ENCODE measurements around the gene KRT9. TPM values are rescaled to one million over a fixed set of nuclear protein-coding genes. Genes with fewer than 3 reads are reported as not detected.

KRT9 gene
- total RNA-seq, 1 experiment from 2014 or later: 0.15 TPM

- H3K9ac ChIP-seq (ENCODE audit: low read length): no peak overlapping the region
- H3K4me3 ChIP-seq (replicated peaks in 1 of 2; ENCODE audit: low read depth in 1 of 2, low read length in 2 of 2): no peak overlapping the region
- no peak overlapping the region for H3K27ac ChIP-seq (ENCODE audit: low read depth, low read length)
- no peaks in the 10 kb centered on the region for H3K36me3 ChIP-seq (ENCODE audit: control insufficient read depth in 1 of 2, insufficient read depth in 2 of 2, low read length in 2 of 2)
- no peak overlapping the region for H2AFZ ChIP-seq (ENCODE audit: low read depth, low read length, poor library complexity, severe bottlenecking)
- ATAC-seq: no peak
- no peak overlapping the region for H3K4me2 ChIP-seq (ENCODE audit: low read length)
- H3K9me3 ChIP-seq (ENCODE audit: control insufficient read depth in 1 of 2, insufficient read depth in 1 of 2, low read depth in 1 of 2, low read length in 2 of 2): no peaks in the 10 kb centered on the region
- no peaks in the 10 kb centered on the region for H3K9me2 ChIP-seq (ENCODE audit: insufficient read depth)
- H3K27me3 ChIP-seq (ENCODE audit: insufficient read depth, low read length): no peaks in the 10 kb centered on the region
- no peaks in the 10 kb centered on the region for H3K79me2 ChIP-seq (ENCODE audit: insufficient read depth, low read length)
- ChIA-PET POLR2A (interaction anchor here (0.9 to 2.3 kb wide), 4 partner anchors 9 to 14 kb away, joined by 3 to 7 read pairs (median 4); no protein-coding TSS in a partner anchor), CTCF (interaction anchor here (0.7 to 4.9 kb wide), 2 partner anchors 14 to 131 kb away, joined by 3 to 39 read pairs; no protein-coding TSS in a partner anchor), RAD21 (ENCODE audit: low non-redundant PET in 1 of 2, low total read pairs in 2 of 2, uncharacterized antibody in 2 of 2, unreplicated experiment in 2 of 2) (no interaction called here)
- BruUV-seq (replicated peaks): no TSS peak
- TF ChIP-seq ZFX (IDR thresholded peaks at IDR 0.05): no peak
- peak in 1 of 3 experiments; percentile 7; a peak in 1 of 6 replicates for TF ChIP-seq CTCF (IDR thresholded peaks at IDR 0.05 in 2 of 3, conservative IDR thresholded peaks at IDR 0.05 in 1 of 3; ENCODE audit: borderline replicate concordance in 1 of 3, insufficient read depth in 1 of 3, low read depth in 2 of 3, low read length in 2 of 3)
- no peak for TF ChIP-seq RAD21 (IDR thresholded peaks at IDR 0.05; ENCODE audit: low read depth)
- no peaks in the 10 kb centered on the region for H4K20me1 ChIP-seq (ENCODE audit: insufficient read depth)
- no peak for DNase-seq (ENCODE audit: low read depth, low spot score)
- intact Hi-C loops (cut with micrococcal nuclease): no loop called here
- H3K4me1 ChIP-seq (ENCODE audit: control insufficient read depth in 1 of 2, insufficient read depth in 2 of 2, low read length in 2 of 2): peaks cover 28 to 76% of the 10 kb centered on the region in 2 experiments
Measured at GRCh38 chr17:41534899-41535546, 36.8 kb downstream of the KRT9 start.

- intact Hi-C loops (cut with micrococcal nuclease): no loop called here
- no peak overlapping the region for H3K9ac ChIP-seq (ENCODE audit: low read length)
- no peaks in the 10 kb centered on the region for H3K27me3 ChIP-seq (ENCODE audit: insufficient read depth, low read length)
- peaks cover 41 to 81% of the 10 kb centered on the region in 2 experiments for H3K4me1 ChIP-seq (ENCODE audit: control insufficient read depth in 1 of 2, insufficient read depth in 2 of 2, low read length in 2 of 2)
- no peak overlapping the region for H3K4me3 ChIP-seq (replicated peaks in 1 of 2; ENCODE audit: low read depth in 1 of 2, low read length in 2 of 2)
- no peaks in the 10 kb centered on the region for H4K20me1 ChIP-seq (ENCODE audit: insufficient read depth)
- ChIA-PET RAD21 (ENCODE audit: low non-redundant PET in 1 of 2, low total read pairs in 2 of 2, uncharacterized antibody in 2 of 2, unreplicated experiment in 2 of 2) (no interaction called here), POLR2A (interaction anchor here (1.4 to 2.5 kb wide), 3 partner anchors 12 to 155 kb away, joined by 5 to 10 read pairs (median 9); partner anchors contain the start of gene EIF1), CTCF (interaction anchor here (0.7 to 1.5 kb wide), 3 partner anchors 15 to 129 kb away, joined by 3 to 7 read pairs (median 3); no protein-coding TSS in a partner anchor)
- BruUV-seq (replicated peaks): no TSS peak
- no peak overlapping the region for H3K4me2 ChIP-seq (ENCODE audit: low read length)
- H3K9me2 ChIP-seq (ENCODE audit: insufficient read depth): no peaks in the 10 kb centered on the region
- H3K36me3 ChIP-seq (ENCODE audit: control insufficient read depth in 1 of 2, insufficient read depth in 2 of 2, low read length in 2 of 2): no peaks in the 10 kb centered on the region
- no peak for DNase-seq (ENCODE audit: low read depth, low spot score)
- ATAC-seq: no peak
- peaks cover 9% of the 10 kb centered on the region; the same call in 1 of the 2 replicates for H3K79me2 ChIP-seq (ENCODE audit: insufficient read depth, low read length)
- no peak overlapping the region for H2AFZ ChIP-seq (ENCODE audit: low read depth, low read length, poor library complexity, severe bottlenecking)
- no peak overlapping the region for H3K27ac ChIP-seq (ENCODE audit: low read depth, low read length)
- H3K9me3 ChIP-seq (ENCODE audit: control insufficient read depth in 1 of 2, insufficient read depth in 1 of 2, low read depth in 1 of 2, low read length in 2 of 2): no peaks in the 10 kb centered on the region
- TF ChIP-seq ATF3 (IDR thresholded peaks at IDR 0.05) (no peak), ZBTB33 (IDR thresholded peaks at IDR 0.05; ENCODE audit: extremely low read depth, insufficient replicate concordance, low read length) (no peak), JUND (IDR thresholded peaks at IDR 0.05) (no peak), CEBPB (IDR thresholded peaks at IDR 0.05; ENCODE audit: low read depth) (no peak), YY1 (IDR thresholded peaks at IDR 0.05; ENCODE audit: extremely low read depth, insufficient replicate concordance, low read depth, low read length) (no peak), CTCF (IDR thresholded peaks at IDR 0.05 in 2 of 3, conservative IDR thresholded peaks at IDR 0.05 in 1 of 3; ENCODE audit: borderline replicate concordance in 1 of 3, insufficient read depth in 1 of 3, low read depth in 2 of 3, low read length in 2 of 3) (no peak), SIN3A (IDR thresholded peaks at IDR 0.05; ENCODE audit: low read depth) (no peak), SRF (IDR thresholded peaks at IDR 0.05; ENCODE audit: low read depth) (no peak), POLR2AphosphoS5 (IDR thresholded peaks at IDR 0.05; ENCODE audit: low read depth, low read length) (no peak), ELF1 (IDR thresholded peaks at IDR 0.05; ENCODE audit: borderline replicate concordance, low read depth) (no peak)
Measured at GRCh38 chr17:41533613-41534012, 38.2 kb downstream of the KRT9 start.
